ENCODE measurements around the gene AQP9.

AQP9 gene

GRCh38 chr15:58147171-58147611, 9.0 kb downstream of the AQP9 start:
- no peak overlapping the region for H3K4me2 ChIP-seq (ENCODE audit: low read length)
- H3K36me3 ChIP-seq (ENCODE audit: insufficient read depth, low read length), result no peaks in the 10 kb centered on the region
- H3K4me3 ChIP-seq (ENCODE audit: low read depth, low read length, poor library complexity, severe bottlenecking), result no peak overlapping the region
- H3K27ac ChIP-seq (ENCODE audit: low read depth, low read length, poor library complexity, severe bottlenecking), result no peak overlapping the region
- no peak overlapping the region for H3K9ac ChIP-seq (ENCODE audit: low read length)
- H3K79me2 ChIP-seq (ENCODE audit: insufficient read depth, low read length), result no peaks in the 10 kb centered on the region
- H3K9me2 ChIP-seq (ENCODE audit: low read depth, low read length), result no peaks in the 10 kb centered on the region
- H2AFZ ChIP-seq (ENCODE audit: low read length), result no peak overlapping the region
- no peak for TF ChIP-seq CTCF (IDR thresholded peaks at IDR 0.05; ENCODE audit: low read length)
- TF ChIP-seq EZH2 (IDR thresholded peaks at IDR 0.05; ENCODE audit: borderline replicate concordance, low read length), result no peak
- H3F3A ChIP-seq (ENCODE audit: insufficient read depth, low read length), result no peaks in the 10 kb centered on the region
- no peaks in the 10 kb centered on the region for H3K4me1 ChIP-seq (ENCODE audit: insufficient read depth, low read length, severe bottlenecking)
- no peaks in the 10 kb centered on the region for H3K9me3 ChIP-seq (ENCODE audit: low read length)
- no peaks in the 10 kb centered on the region for H3K27me3 ChIP-seq (ENCODE audit: insufficient read depth, low read length)
- H4K20me1 ChIP-seq (ENCODE audit: insufficient read depth, low read length), result no peaks in the 10 kb centered on the region

- Histone ChIP-seq H2AFZ (ENCODE audit: low read length) (no peak overlapping the region), H3K9me3 (ENCODE audit: low read length) (no peaks in the 10 kb centered on the region), H3K27ac (ENCODE audit: low read depth, low read length, poor library complexity, severe bottlenecking) (no peak overlapping the region), H3K79me2 (ENCODE audit: insufficient read depth, low read length) (no peaks in the 10 kb centered on the region), H3K4me2 (ENCODE audit: low read length) (no peak overlapping the region), H3K9ac (ENCODE audit: low read length) (no peak overlapping the region), H4K20me1 (ENCODE audit: insufficient read depth, low read length) (no peaks in the 10 kb centered on the region), H3K4me1 (ENCODE audit: insufficient read depth, low read length, severe bottlenecking) (no peaks in the 10 kb centered on the region), H3K4me3 (ENCODE audit: low read depth, low read length, poor library complexity, severe bottlenecking) (no peak overlapping the region), H3F3A (ENCODE audit: insufficient read depth, low read length) (no peaks in the 10 kb centered on the region), H3K9me2 (ENCODE audit: low read depth, low read length) (no peaks in the 10 kb centered on the region), H3K27me3 (ENCODE audit: insufficient read depth, low read length) (no peaks in the 10 kb centered on the region), H3K36me3 (ENCODE audit: insufficient read depth, low read length) (no peaks in the 10 kb centered on the region)
- no peak for TF ChIP-seq CTCF (IDR thresholded peaks at IDR 0.05; ENCODE audit: low read length)
- TF ChIP-seq EZH2 (IDR thresholded peaks at IDR 0.05; ENCODE audit: borderline replicate concordance, low read length), result no peak
Measured at GRCh38 chr15:58148120-58148519, 9.9 kb downstream of the AQP9 start.

- no peak overlapping the region for H3K27ac ChIP-seq (ENCODE audit: low read depth, low read length, poor library complexity, severe bottlenecking)
- H3K36me3 ChIP-seq (ENCODE audit: insufficient read depth, low read length), result no peaks in the 10 kb centered on the region
- no peaks in the 10 kb centered on the region for H3K4me1 ChIP-seq (ENCODE audit: insufficient read depth, low read length, severe bottlenecking)
- no peaks in the 10 kb centered on the region for H3K27me3 ChIP-seq (ENCODE audit: insufficient read depth, low read length)
- H3K9me3 ChIP-seq (ENCODE audit: low read length), result no peaks in the 10 kb centered on the region
- H3F3A ChIP-seq (ENCODE audit: insufficient read depth, low read length), result no peaks in the 10 kb centered on the region
- H3K9ac ChIP-seq (ENCODE audit: low read length), result no peak overlapping the region
- no peak overlapping the region for H3K4me3 ChIP-seq (ENCODE audit: low read depth, low read length, poor library complexity, severe bottlenecking)
- TF ChIP-seq CTCF (IDR thresholded peaks at IDR 0.05; ENCODE audit: low read length) (no peak), EZH2 (IDR thresholded peaks at IDR 0.05; ENCODE audit: borderline replicate concordance, low read length) (no peak)
- H4K20me1 ChIP-seq (ENCODE audit: insufficient read depth, low read length), result no peaks in the 10 kb centered on the region
- H3K79me2 ChIP-seq (ENCODE audit: insufficient read depth, low read length), result no peaks in the 10 kb centered on the region
- no peaks in the 10 kb centered on the region for H3K9me2 ChIP-seq (ENCODE audit: low read depth, low read length)
- H2AFZ ChIP-seq (ENCODE audit: low read length), result no peak overlapping the region
- H3K4me2 ChIP-seq (ENCODE audit: low read length), result no peak overlapping the region
Measured at GRCh38 chr15:58148633-58149445, 10.7 kb downstream of the AQP9 start.

All from OCI-LY1 (cell line).